GM23338 (cell line): ENCODE results near the gene FCER2. TPM values are rescaled to one million over a fixed set of nuclear protein-coding genes. Genes with fewer than 3 reads are reported as not detected.

Experiments used
- ATAC-seq: fragments of 200-7000 bp; cut with Tn5 transposase; 3 replicates; pipeline ENCODE4 v1.9.1; 2020
- DNase-seq: peaks from one replicate; pipeline ENCODE4 v3.0.0-alpha.2; 2015; ENCODE audit warnings: low spot score
- H2AFZ ChIP-seq: fragments of 200-600 bp; sonication (generic); 2 replicates; pipeline ENCODE4 v1.8.0; 2016; ENCODE audit warnings: antibody characterized with exemption, mild to moderate bottlenecking, moderate library complexity
- H3F3A ChIP-seq: fragments of 200-600 bp; sonication (generic); replicated peaks from 2 replicates; pipeline ENCODE4 v1.8.0; 2017; ENCODE audit warnings: antibody characterized with exemption, mixed run types, low read depth
- H3K27ac ChIP-seq: fragments of 200-600 bp; sonication (generic); 2 replicates; pipeline ENCODE4 v1.6.1; 2016; ENCODE audit warnings: low read depth
- H3K27me3 ChIP-seq: fragments of 200-600 bp; sonication (generic); 2 replicates; pipeline ENCODE4 v1.8.0; 2016; ENCODE audit warnings: mild to moderate bottlenecking, mixed run types, moderate library complexity; ENCODE audit not compliant: insufficient read depth
- H3K36me3 ChIP-seq: fragments of 200-600 bp; sonication (generic); 2 replicates; pipeline ENCODE4 v1.8.0; 2016; ENCODE audit warnings: mild to moderate bottlenecking; ENCODE audit not compliant: insufficient read depth
- H3K4me1 ChIP-seq: fragments of 200-600 bp; sonication (generic); 2 replicates; pipeline ENCODE4 v1.8.0; 2016; ENCODE audit warnings: mild to moderate bottlenecking, moderate library complexity; ENCODE audit not compliant: insufficient read depth
- H3K4me2 ChIP-seq: fragments of 200-600 bp; sonication (generic); 2 replicates; pipeline ENCODE4 v1.7.1; 2017; ENCODE audit warnings: mixed run types
- H3K4me3 ChIP-seq: fragments of 200-600 bp; sonication (generic); 2 replicates; pipeline ENCODE4 v1.6.1; 2016; ENCODE audit warnings: mixed run types
- H3K79me2 ChIP-seq: fragments of 200-600 bp; sonication (generic); replicated peaks from 2 replicates; pipeline ENCODE4 v1.8.0; 2017; ENCODE audit warnings: mild to moderate bottlenecking; ENCODE audit not compliant: insufficient read depth
- H3K9me2 ChIP-seq: fragments of 200-600 bp; sonication (generic); 2 replicates; pipeline ENCODE4 v1.8.0; 2017; ENCODE audit not compliant: insufficient read depth
- H4K20me1 ChIP-seq: fragments of 200-600 bp; sonication (generic); replicated peaks from 2 replicates; pipeline ENCODE4 v1.8.0; 2017; ENCODE audit warnings: mild to moderate bottlenecking; ENCODE audit not compliant: insufficient read depth
- H3K27ac Mint-ChIP-seq: 2 replicates; pipeline ENCODE4 v1.8.0; 2020; ENCODE audit warnings: inconsistent platforms, mild to moderate bottlenecking, moderate library complexity, mixed read lengths
- H3K27me3 Mint-ChIP-seq: 3 replicates; pipeline ENCODE4 v1.8.0; 2022; ENCODE audit warnings: low read depth, mild to moderate bottlenecking, moderate library complexity, mixed read lengths, inconsistent platforms; ENCODE audit not compliant: insufficient read depth, poor library complexity
- H3K36me3 Mint-ChIP-seq: 3 replicates; pipeline ENCODE4 v1.8.0; 2021; ENCODE audit warnings: low read depth, mild to moderate bottlenecking, inconsistent platforms, moderate library complexity, mixed read lengths
- H3K4me1 Mint-ChIP-seq: 3 replicates; pipeline ENCODE4 v1.8.0; 2020; ENCODE audit warnings: mild to moderate bottlenecking, inconsistent platforms, mixed read lengths
- H3K4me3 Mint-ChIP-seq: 3 replicates; pipeline ENCODE4 v1.8.0; 2021; ENCODE audit warnings: moderate library complexity, mild to moderate bottlenecking, inconsistent platforms, mixed read lengths
- H3K9me3 Mint-ChIP-seq: 3 replicates; pipeline ENCODE4 v1.8.0; 2020; ENCODE audit warnings: moderate library complexity, mild to moderate bottlenecking, inconsistent platforms, mixed read lengths
- CTCF ChIP-seq, 2 experiments: fragments of 200-600 bp in 1 of 2; sonication (generic) in 1 of 2; conservative IDR thresholded peaks; 2 replicates each; pipeline versions ENCODE4 v1.5.1 to v1.6.1; 2016 to 2017; ENCODE audit warnings: antibody characterized with exemption in 2 of 2, low read depth in 2 of 2, mild to moderate bottlenecking in 2 of 2, moderate library complexity in 1 of 2
- EZH2phosphoT487 ChIP-seq: fragments of 200-600 bp; sonication (generic); IDR thresholded peaks from one replicate; pipeline ENCODE4 v1.8.1; 2018; ENCODE audit warnings: antibody characterized with exemption; ENCODE audit not compliant: unreplicated experiment
- NANOG ChIP-seq: IDR thresholded peaks from 2 replicates; pipeline ENCODE4 v1.6.1; 2016; ENCODE audit warnings: antibody characterized with exemption, borderline replicate concordance
- ZNF114 ChIP-seq: fragments of 250-450 bp; sonication (Bioruptor Pico); IDR thresholded peaks from 2 replicates; pipeline ENCODE4 v1.5.0; 2020; ENCODE audit warnings: mild to moderate bottlenecking, moderate library complexity
- ZNF331 ChIP-seq: fragments of 250-450 bp; sonication (Bioruptor Pico); IDR thresholded peaks from 2 replicates; pipeline ENCODE4 v1.5.0; 2020; ENCODE audit warnings: low read depth, mild to moderate bottlenecking, moderate library complexity
- ZNF462 ChIP-seq: fragments of 250-450 bp; sonication (Bioruptor Pico); IDR thresholded peaks from 2 replicates; pipeline ENCODE4 v1.5.0; 2020; ENCODE audit warnings: mild to moderate bottlenecking, moderate library complexity
- polyA plus RNA-seq: library from polyadenylated mRNA; unstranded; fragments of >200 nt; fragmentation: Nextera tagmentation; extraction: Ambion mirVana; gene quantifications from 2 replicates; pipeline ENCODE4 v1.2.1, GENCODE V29; 2016
- total RNA-seq: library from RNA; depleted of rRNA; stranded (reverse); fragments of >200 nt; shearing (Covaris generic); gene quantifications from 2 replicates; pipeline ENCODE4 v1.2.3, GENCODE V29; 2014

The FCER2 gene
- total and polyA plus RNA-seq, 2 experiments from 2014 or later, result 0.29 TPM; not detected in 1

DNA sequence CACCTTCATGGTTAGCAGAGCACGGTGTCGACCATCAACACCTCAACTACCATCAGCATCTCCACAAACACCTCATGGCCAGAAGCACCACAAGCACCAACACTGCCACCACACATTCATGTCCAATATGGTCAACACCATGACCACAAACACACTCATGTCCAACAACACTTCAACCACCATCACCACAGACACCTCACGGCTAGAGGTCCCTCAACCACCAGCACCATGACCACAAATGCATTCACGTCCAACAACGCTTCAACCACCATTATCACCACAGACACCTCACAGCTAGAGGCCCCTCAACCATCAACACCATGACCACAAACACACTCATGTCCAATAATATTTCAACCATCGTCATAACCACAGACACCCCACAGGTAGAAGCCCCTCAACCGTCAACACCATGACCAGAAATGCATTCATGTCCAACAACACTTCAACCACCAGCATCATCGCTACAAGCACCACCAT, 11.1 kb downstream of the FCER2 start:
- Histone ChIP-seq H4K20me1 (no peaks in the 10 kb centered on the region), H3K36me3 (no peaks in the 10 kb centered on the region), H3K4me2 (no peak overlapping the region), H3K79me2 (no peaks in the 10 kb centered on the region), H3K27me3 (0 out of 2 replicates have a peak, but pooled peaks cover 2% of the 10 kb centered on the region), H3K4me1 (no peaks in the 10 kb centered on the region; the same call in 1 of the 2 replicates), H2AFZ (no peak overlapping the region), H3K4me3 (no peak overlapping the region), H3F3A (no peaks in the 10 kb centered on the region), H3K27ac (no peak overlapping the region), H3K9me2 (peaks cover 4% of the 10 kb centered on the region; the same call in 1 of the 2 replicates)
- DNase-seq, result no peak
- Mint-ChIP-seq H3K4me1 (no peaks in the 10 kb centered on the region; the same call in 2 of the 3 replicates), H3K27ac (no peak overlapping the region), H3K4me3 (no peak overlapping the region), H3K9me3 (no peaks in the 10 kb centered on the region), H3K27me3 (peaks cover 11% of the 10 kb centered on the region), H3K36me3 (peaks cover 3% of the 10 kb centered on the region; the same call in 1 of the 3 replicates)
- no peak for ATAC-seq
- TF ChIP-seq EZH2phosphoT487, result no peak
- TF ChIP-seq ZNF331 (CRISPR knock-in tag), result no peak
- TF ChIP-seq CTCF (conservative IDR thresholded peaks at IDR 0.05; ENCODE audit: low read depth in 2 of 2), result no peak
- TF ChIP-seq NANOG, result no peak
- TF ChIP-seq ZNF114 (CRISPR knock-in tag), result no peak
- no peak for TF ChIP-seq ZNF462 (CRISPR knock-in tag)
